ENCODE results near the gene MCF2L2. TPM values are rescaled to one million over a fixed set of nuclear protein-coding genes. Genes with fewer than 3 reads are reported as not detected.

MCF2L2 gene
- total RNA-seq, 3 donors from 2014 or later = 0.84 to 2.7 (median 1.1) TPM

DNA sequence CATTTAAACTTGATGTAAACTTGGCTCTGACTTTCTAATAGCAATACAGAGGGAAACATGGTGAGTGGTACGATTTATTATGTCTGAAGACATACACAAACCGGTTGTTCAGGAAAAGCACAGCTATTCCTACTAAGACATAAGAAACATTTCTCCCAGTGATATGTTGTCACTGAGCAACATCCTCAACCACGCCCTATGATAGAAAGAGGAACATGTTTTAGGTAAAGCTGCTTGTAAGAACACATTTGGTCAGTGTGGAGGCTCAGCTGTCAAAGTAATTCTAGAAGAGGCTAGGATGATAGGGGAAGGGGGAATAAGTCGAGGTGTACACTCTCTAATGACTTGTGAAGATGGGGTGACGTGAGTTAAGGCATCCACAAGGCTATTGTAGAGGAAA, 218.1 kb downstream of the MCF2L2 start:
- peak; percentile 32 for ATAC-seq
- TF ChIP-seq, protein P1, sequence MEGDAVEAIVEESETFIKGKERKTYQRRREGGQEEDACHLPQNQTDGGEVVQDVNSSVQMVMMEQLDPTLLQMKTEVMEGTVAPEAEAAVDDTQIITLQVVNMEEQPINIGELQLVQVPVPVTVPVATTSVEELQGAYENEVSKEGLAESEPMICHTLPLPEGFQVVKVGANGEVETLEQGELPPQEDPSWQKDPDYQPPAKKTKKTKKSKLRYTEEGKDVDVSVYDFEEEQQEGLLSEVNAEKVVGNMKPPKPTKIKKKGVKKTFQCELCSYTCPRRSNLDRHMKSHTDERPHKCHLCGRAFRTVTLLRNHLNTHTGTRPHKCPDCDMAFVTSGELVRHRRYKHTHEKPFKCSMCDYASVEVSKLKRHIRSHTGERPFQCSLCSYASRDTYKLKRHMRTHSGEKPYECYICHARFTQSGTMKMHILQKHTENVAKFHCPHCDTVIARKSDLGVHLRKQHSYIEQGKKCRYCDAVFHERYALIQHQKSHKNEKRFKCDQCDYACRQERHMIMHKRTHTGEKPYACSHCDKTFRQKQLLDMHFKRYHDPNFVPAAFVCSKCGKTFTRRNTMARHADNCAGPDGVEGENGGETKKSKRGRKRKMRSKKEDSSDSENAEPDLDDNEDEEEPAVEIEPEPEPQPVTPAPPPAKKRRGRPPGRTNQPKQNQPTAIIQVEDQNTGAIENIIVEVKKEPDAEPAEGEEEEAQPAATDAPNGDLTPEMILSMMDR (IDR thresholded peaks at IDR 0.05) = no peak

DNA sequence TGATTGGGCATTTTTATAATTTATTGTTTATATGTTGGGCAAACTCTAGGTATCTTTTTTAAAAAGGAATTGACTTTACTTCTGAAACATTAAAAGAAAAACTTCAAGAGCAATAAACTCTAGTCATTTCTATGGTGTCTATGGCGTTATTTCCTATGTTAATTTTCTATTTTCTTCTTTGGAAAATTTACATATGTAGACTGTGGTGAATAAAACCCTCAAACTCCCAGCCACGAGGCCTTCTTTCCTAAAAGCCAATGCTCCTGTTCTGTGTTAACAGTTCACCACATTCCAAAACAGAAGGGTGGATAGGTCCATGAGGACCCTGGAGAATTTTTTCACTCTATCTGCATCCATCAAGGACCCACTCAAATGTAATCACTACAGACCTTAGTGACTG, 219.6 kb downstream of the MCF2L2 start:
- intact Hi-C loops (cut with DNase I, micrococcal nuclease) = no loop called here
- Histone ChIP-seq H3K9me3 (peaks cover 2% of the 10 kb centered on the region), H3K4me3 (no peak overlapping the region), H3K4me1 (ENCODE audit: low read depth) (no peaks in the 10 kb centered on the region), H3K36me3 (ENCODE audit: low read depth) (no peaks in the 10 kb centered on the region)
- no peak for DNase-seq
- TF ChIP-seq, protein P1 (IDR thresholded peaks at IDR 0.05) = no peak
- no peak for ATAC-seq

More for the DNA sequence above, 218.1 kb downstream of the MCF2L2 start:
- H3K4me3 ChIP-seq = no peak overlapping the region
- no peaks in the 10 kb centered on the region for H3K4me1 ChIP-seq (ENCODE audit: low read depth)
- intact Hi-C loops (cut with DNase I, micrococcal nuclease) = no loop called here
- DNase-seq = no peak
- no peaks in the 10 kb centered on the region for H3K36me3 ChIP-seq (ENCODE audit: low read depth)
- no peaks in the 10 kb centered on the region for H3K9me3 ChIP-seq

DNA sequence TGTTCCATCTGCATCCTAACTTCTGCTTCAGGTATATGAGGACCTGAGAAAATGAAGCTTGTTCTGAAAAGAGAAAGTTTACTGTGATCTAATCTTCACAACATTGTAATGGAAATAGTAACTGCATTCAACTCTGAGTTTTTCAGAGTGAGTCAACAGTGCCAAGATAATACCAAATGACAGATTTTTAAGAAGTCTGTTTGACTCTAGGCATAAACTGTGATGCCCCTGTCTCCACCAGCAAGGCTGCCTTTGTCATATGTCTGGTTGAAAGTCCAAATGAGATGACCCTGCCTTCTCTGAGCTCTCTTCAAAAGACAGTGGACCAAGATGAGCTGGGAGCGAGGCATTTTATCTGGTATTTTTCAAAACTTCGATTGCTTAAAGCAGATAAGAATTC, 220.2 kb downstream of the MCF2L2 start:
- TF ChIP-seq, protein P1 (IDR thresholded peaks at IDR 0.05) = no peak
- intact Hi-C loops (cut with DNase I, micrococcal nuclease) = no loop called here
- DNase-seq (no peak), ATAC-seq (no peak)
- peaks cover 2% of the 10 kb centered on the region for H3K9me3 ChIP-seq
- H3K4me1 ChIP-seq (ENCODE audit: low read depth) = no peaks in the 10 kb centered on the region
- no peaks in the 10 kb centered on the region for H3K36me3 ChIP-seq (ENCODE audit: low read depth)
- no peak overlapping the region for H3K4me3 ChIP-seq

DNA sequence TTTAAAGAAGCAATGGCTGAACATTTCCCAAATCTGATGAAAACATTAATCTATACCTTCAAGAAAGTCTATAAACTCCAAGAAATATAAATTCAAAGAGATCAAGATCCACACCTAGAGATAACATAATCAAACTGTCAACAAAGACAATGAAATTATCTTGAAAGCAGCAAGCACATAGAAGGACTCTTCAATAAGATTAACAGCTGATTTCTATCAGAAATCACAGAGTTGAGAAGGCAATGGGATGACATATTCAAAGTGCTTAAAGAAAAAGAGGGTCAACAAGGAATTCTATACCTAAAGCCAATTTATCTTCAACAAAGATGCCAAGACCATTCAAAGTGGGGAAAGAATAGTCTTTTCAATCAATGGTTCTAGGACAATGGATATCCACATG, 224.7 kb downstream of the MCF2L2 start:
- no peak for ATAC-seq

DNA sequence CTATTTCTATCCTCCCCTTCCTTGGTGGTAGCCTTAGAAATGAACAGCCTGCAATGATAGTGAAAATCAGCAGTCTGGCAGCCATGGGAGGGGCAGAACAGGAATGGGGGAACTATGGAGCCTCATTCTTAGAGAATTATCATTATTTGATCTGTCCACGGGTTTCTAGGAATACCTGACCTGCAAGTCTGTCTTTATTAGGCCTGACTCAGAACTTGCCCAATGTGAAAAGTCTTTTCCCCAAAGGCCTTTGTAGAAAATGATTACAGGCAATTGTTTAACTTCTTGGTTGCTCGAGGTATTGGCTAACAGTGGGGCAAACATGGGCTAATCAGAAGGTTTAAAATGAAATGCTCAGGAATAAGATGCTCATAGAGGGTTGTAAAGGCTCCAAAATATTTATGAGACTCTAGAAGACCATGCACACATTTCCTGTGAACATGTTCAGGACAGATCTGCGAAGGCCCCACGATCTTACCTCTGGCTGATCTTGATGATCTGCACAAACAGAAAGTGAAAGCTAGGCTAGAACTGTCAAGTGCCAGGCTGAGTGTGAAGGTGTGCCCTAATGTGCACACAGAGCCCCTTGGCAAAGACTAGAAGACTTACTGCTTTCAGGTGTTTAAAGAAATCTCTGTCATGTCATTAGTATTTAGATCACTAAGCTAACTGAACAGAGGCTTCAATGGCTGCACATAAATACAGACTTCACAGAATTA, 226.3 kb downstream of the MCF2L2 start:
- no peaks in the 10 kb centered on the region for H3K4me1 ChIP-seq (ENCODE audit: low read depth)
- H3K36me3 ChIP-seq (ENCODE audit: low read depth) = no peaks in the 10 kb centered on the region
- H3K4me3 ChIP-seq = no peak overlapping the region
- DNase-seq (no peak), ATAC-seq (peak; percentile 62)
- peaks cover 2% of the 10 kb centered on the region for H3K9me3 ChIP-seq
- TF ChIP-seq, protein P1 (IDR thresholded peaks at IDR 0.05) = no peak
- intact Hi-C loops (cut with DNase I, micrococcal nuclease) = no loop called here

More for the DNA sequence above, 224.7 kb downstream of the MCF2L2 start:
- peaks cover 2% of the 10 kb centered on the region for H3K9me3 ChIP-seq
- intact Hi-C loops (cut with DNase I, micrococcal nuclease) = no loop called here
- no peaks in the 10 kb centered on the region for H3K36me3 ChIP-seq (ENCODE audit: low read depth)
- TF ChIP-seq, protein P1 (IDR thresholded peaks at IDR 0.05) = no peak
- H3K4me3 ChIP-seq = no peak overlapping the region
- no peak for DNase-seq
- H3K4me1 ChIP-seq (ENCODE audit: low read depth) = no peaks in the 10 kb centered on the region
